Heart left ventricle (tissue), 13 donors: ENCODE measurements around the gene KRT81.

Source experiments
- POLR2A ChIP-seq, 2 donors: fragments of 450-650 bp; IDR thresholded peaks; one replicate each; pipeline ENCODE4 v1.6.1; 2017; ENCODE audit warnings: antibody characterized with exemption in 2 of 2, mild to moderate bottlenecking in 2 of 2, moderate library complexity in 2 of 2
- TF ChIP-seq, protein P1 (sequence below), 12 donors: fragments of 200-600 bp; sonication (generic) in 4 of 12; IDR thresholded peaks; one replicate each; pipeline versions ENCODE4 v1.5.0 to v1.8.0; 2018 to 2022; ENCODE audit warnings: antibody characterized with exemption in 12 of 12, mild to moderate bottlenecking in 5 of 12
- donor health status: ischemic (EF 13 %, LVEDD 7.1; RV severe dilation, severe dysfunction).
- donor health status: DM: no; HTN: yes; CAD: no.
- donor health status: DM: no; HTN: no; CAD: no.
- donor health status: ischemic (EF 25% LVEDD 6.9; RV normal size, moderate dysfunction).
- donor health status: ischemic (EF 25% LVEDD 5.7; RV mildly dilated, moderate dysfunction).
- donor health status: ischemic (EF 35%, LVEDD 5.7; RV mildly dilated, moderate dysfunction).
- donor health status: nonischemic (EF 11% LVEDD 7.7; RV severe dilation, severe dysfunction).
- donor health status: DM: yes; HTN: yes; CAD: no.
- donor health status: PGD.
- donor health status: ischemic (EF 29% LVEDD 5.4; RV normal size, mild dysfunction).
- donor health status: nonischemic (EF 23%, LVEDD 6.1; RV moderate dilation, normal function).

DNA sequence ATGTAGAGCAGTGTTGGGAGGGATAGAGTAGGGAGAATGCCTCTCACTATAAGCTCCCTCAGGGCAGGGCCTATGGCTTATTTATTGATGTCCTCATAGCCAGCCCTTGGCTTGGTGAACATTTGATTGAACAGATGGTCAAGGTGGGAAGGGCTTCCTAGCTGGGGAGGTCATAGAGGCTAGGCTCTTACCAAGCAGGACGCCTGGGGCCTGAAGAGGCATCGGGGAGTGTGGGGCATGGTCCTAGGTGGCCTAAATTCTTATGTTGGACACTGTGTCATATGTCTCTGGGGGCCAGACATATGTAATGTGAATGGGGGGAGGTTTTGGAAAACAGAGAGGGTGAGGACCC lies 34.8 kb downstream of the KRT81 start:
- TF ChIP-seq, protein P1, sequence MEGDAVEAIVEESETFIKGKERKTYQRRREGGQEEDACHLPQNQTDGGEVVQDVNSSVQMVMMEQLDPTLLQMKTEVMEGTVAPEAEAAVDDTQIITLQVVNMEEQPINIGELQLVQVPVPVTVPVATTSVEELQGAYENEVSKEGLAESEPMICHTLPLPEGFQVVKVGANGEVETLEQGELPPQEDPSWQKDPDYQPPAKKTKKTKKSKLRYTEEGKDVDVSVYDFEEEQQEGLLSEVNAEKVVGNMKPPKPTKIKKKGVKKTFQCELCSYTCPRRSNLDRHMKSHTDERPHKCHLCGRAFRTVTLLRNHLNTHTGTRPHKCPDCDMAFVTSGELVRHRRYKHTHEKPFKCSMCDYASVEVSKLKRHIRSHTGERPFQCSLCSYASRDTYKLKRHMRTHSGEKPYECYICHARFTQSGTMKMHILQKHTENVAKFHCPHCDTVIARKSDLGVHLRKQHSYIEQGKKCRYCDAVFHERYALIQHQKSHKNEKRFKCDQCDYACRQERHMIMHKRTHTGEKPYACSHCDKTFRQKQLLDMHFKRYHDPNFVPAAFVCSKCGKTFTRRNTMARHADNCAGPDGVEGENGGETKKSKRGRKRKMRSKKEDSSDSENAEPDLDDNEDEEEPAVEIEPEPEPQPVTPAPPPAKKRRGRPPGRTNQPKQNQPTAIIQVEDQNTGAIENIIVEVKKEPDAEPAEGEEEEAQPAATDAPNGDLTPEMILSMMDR (IDR thresholded peaks at IDR 0.05) = no peak
- TF ChIP-seq POLR2A (IDR thresholded peaks at IDR 0.05) = no peak
